ENCODE measurements around the gene TCP1. TPM values are rescaled to one million over a fixed set of nuclear protein-coding genes. Genes with fewer than 3 reads are reported as not detected.

Gene TCP1
- total and polyA plus RNA-seq, 2 of the 8 experiments (the other 6 are each of a cell fraction or from before 2014, with no cell fraction given), result 117 to 348 TPM

GRCh38 chr6:159759645-159760044 lies 29.8 kb downstream of the TCP1 start:
- ChIA-PET POLR2A (ENCODE audit: partially characterized antibody) (interaction anchor here (0.9 to 6.0 kb wide), 9 partner anchors 13 to 67 kb away, joined by 4 to 86 read pairs (median 10); partner anchors contain the start of genes MRPL18, SOD2, TCP1 and WTAP), CTCF (ENCODE audit: partially characterized antibody) (interaction anchor here (0.6 to 1.7 kb wide), 7 partner anchors 28 to 1898 kb away, joined by 3 to 6 read pairs (median 4); no protein-coding TSS in a partner anchor)
- H2BK15ac ChIP-seq (ENCODE audit: low read length), result no peak overlapping the region
- H4K8ac ChIP-seq (ENCODE audit: extremely low read depth, insufficient read depth, low read length), result no peak overlapping the region
- H2BK12ac ChIP-seq (ENCODE audit: low read depth, low read length), result no peak overlapping the region
- no CpG with 5 or more reads among the region's 2 CpGs for WGBS, 2 experiments (ENCODE audit: extremely low coverage in 1 of 2, insufficient coverage in 1 of 2, insufficient read length in 1 of 2, insufficient replicate concordance in 2 of 2, low coverage in 1 of 2, low lambda C conversion rate in 2 of 2, missing lambda C conversion rate in 1 of 2)
- peaks cover 6 to 15% (median 12%) of the 10 kb centered on the region in 4 experiments; a peak in 6 of 7 replicates for H3K4me1 ChIP-seq (replicated peaks in 1 of 4; ENCODE audit: control insufficient read depth in 3 of 4, insufficient read depth in 4 of 4, low read length in 3 of 4)
- no peak overlapping the region for H3K4me3 ChIP-seq (ENCODE audit: extremely low read depth in 1 of 4, insufficient read depth in 2 of 4, low read depth in 3 of 4, low read length in 4 of 4)
- H4K91ac ChIP-seq (replicated peaks; ENCODE audit: insufficient read length, low read length), result no peak overlapping the region
- H2BK120ac ChIP-seq (replicated peaks; ENCODE audit: low read depth, low read length), result no peak overlapping the region
- no peak overlapping the region for H3K27ac ChIP-seq (ENCODE audit: low read depth, low read length)
- H3K36me3 ChIP-seq (ENCODE audit: control insufficient read depth in 2 of 4, insufficient read depth in 4 of 4, low read length in 3 of 4), result peaks cover 10 to 59% (median 32%) of the 10 kb centered on the region in 4 experiments
- no peak overlapping the region for H2BK5ac ChIP-seq (ENCODE audit: low read depth, low read length)
- no peak overlapping the region for H3K9ac ChIP-seq (replicated peaks in 1 of 4; ENCODE audit: extremely low read depth in 1 of 4, low read depth in 3 of 4, low read length in 3 of 4)
- H3K23me2 ChIP-seq (ENCODE audit: low read depth, low read length), result peaks cover 11% of the 10 kb centered on the region
- H2AFZ ChIP-seq (ENCODE audit: low read length), result no peak overlapping the region
- H3K9me3 ChIP-seq (ENCODE audit: insufficient read depth in 2 of 2, low read depth in 1 of 2, low read length in 1 of 2), result no peaks in the 10 kb centered on the region
- DNase-seq (ENCODE audit: low read depth in 1 of 2, low spot score in 2 of 2) (no peak), FAIRE-seq (no peak)
- no peak for TF ChIP-seq RXRA (IDR thresholded peaks at IDR 0.05; ENCODE audit: insufficient read depth, low read depth, low read length)
- no peak for TF ChIP-seq ZNF274 (IDR thresholded peaks at IDR 0.05; ENCODE audit: borderline replicate concordance, extremely low read depth, low read length)
- no peak for TF ChIP-seq MAX (IDR thresholded peaks at IDR 0.05)
- no peak for TF ChIP-seq CEBPB (IDR thresholded peaks at IDR 0.05; ENCODE audit: low read depth, low read length)
- TF ChIP-seq SRF (IDR thresholded peaks at IDR 0.05; ENCODE audit: low read depth, low read length), result no peak
- no peak for TF ChIP-seq GABPA (IDR thresholded peaks at IDR 0.05; ENCODE audit: borderline replicate concordance, insufficient read depth, low read length)
- TF ChIP-seq SIRT6 (IDR thresholded peaks at IDR 0.05; ENCODE audit: low read length), result no peak
- no peak for TF ChIP-seq KDM4A (IDR thresholded peaks at IDR 0.05; ENCODE audit: low read depth, low read length, severe bottlenecking)
- no peak for TF ChIP-seq TAF7 (optimal IDR thresholded peaks at IDR 0.05; ENCODE audit: borderline replicate concordance, low read depth, low read length)
- TF ChIP-seq CHD2 (IDR thresholded peaks at IDR 0.05; ENCODE audit: low read length), result no peak
- TF ChIP-seq GTF2F1 (IDR thresholded peaks at IDR 0.05; ENCODE audit: borderline replicate concordance, low read depth, low read length), result no peak
- no peak overlapping the region for H3K18ac ChIP-seq (ENCODE audit: extremely low read depth, low read length)
- H2AK5ac ChIP-seq (ENCODE audit: low read depth, low read length), result no peak overlapping the region
- no peak overlapping the region for H3K4ac ChIP-seq (replicated peaks; ENCODE audit: insufficient read length, low read depth, low read length)
- H2BK20ac ChIP-seq (ENCODE audit: low read length), result no peak overlapping the region
- H3K79me1 ChIP-seq (ENCODE audit: low read depth, low read length), result peaks cover 7% of the 10 kb centered on the region; the same call in 1 of the 2 replicates
- peaks cover 0 to 7% of the 10 kb centered on the region in 2 experiments for H4K20me1 ChIP-seq (replicated peaks in 1 of 2; ENCODE audit: control insufficient read depth in 1 of 2, insufficient read depth in 2 of 2, low read length in 2 of 2)
- no peak overlapping the region for H3K23ac ChIP-seq (ENCODE audit: insufficient read length)
- peaks cover 0 to 13% of the 10 kb centered on the region in 2 experiments; a peak in 2 of 4 replicates for H3K79me2 ChIP-seq (ENCODE audit: control insufficient read depth in 1 of 2, insufficient read depth in 2 of 2, low read length in 2 of 2)
- no peak overlapping the region for H3K56ac ChIP-seq (replicated peaks; ENCODE audit: insufficient read length, low read depth, low read length)
- no peak overlapping the region; a peak in 1 of 4 replicates for H3K4me2 ChIP-seq (ENCODE audit: insufficient read depth in 1 of 2, low read depth in 2 of 2, low read length in 2 of 2)
- H4K5ac ChIP-seq (ENCODE audit: insufficient read length, low read depth, low read length), result no peak overlapping the region
- no peak overlapping the region for H3K14ac ChIP-seq (ENCODE audit: insufficient read length)
- H3K27me3 ChIP-seq (replicated peaks in 1 of 4; ENCODE audit: control insufficient read depth in 3 of 4, extremely low read depth in 1 of 4, insufficient read depth in 3 of 4, low read length in 3 of 4), result no peaks in the 10 kb centered on the region
